T-helper 1 cell (primary cell): ENCODE measurements around the gene GNA15.

Experiments used
- DNase-seq, 5 donors: peaks; one replicate each; pipeline ENCODE4 v3.0.0-alpha.2; 2012 to 2020

The GNA15 gene

GRCh38 chr19:3213159-3213558, 77.3 kb downstream of the GNA15 start:
- no peak for DNase-seq
